Neuronal stem cell (in vitro differentiated cells): ENCODE results near the gene ARL2BP.

Experiments
- DNase-seq: peaks from one replicate; pipeline ENCODE4 v3.0.0-alpha.2; 2013; ENCODE audit warnings: low spot score
- H2AFZ ChIP-seq: one replicate; pipeline ENCODE4 v1.6.1; 2013; ENCODE audit warnings: mild to moderate bottlenecking, low read length, inconsistent platforms
- H2AK5ac ChIP-seq: 2 replicates; pipeline ENCODE4 v1.6.1; 2013; ENCODE audit warnings: low read depth, mild to moderate bottlenecking, inconsistent platforms, low read length, moderate library complexity, mixed read lengths
- H2BK120ac ChIP-seq: 2 replicates; pipeline ENCODE4 v1.6.1; 2013; ENCODE audit warnings: low read depth, mild to moderate bottlenecking, inconsistent platforms, low read length, moderate library complexity, mixed read lengths
- H2BK12ac ChIP-seq: one replicate; pipeline ENCODE4 v1.6.1; 2013; ENCODE audit warnings: low read length, inconsistent platforms
- H2BK15ac ChIP-seq: 2 replicates; pipeline ENCODE4 v1.6.1; 2013; ENCODE audit warnings: mild to moderate bottlenecking, low read length, inconsistent platforms, mixed read lengths
- H2BK5ac ChIP-seq: one replicate; pipeline ENCODE4 v1.6.1; 2013; ENCODE audit warnings: inconsistent platforms, mild to moderate bottlenecking, low read length, moderate library complexity
- H3K14ac ChIP-seq: one replicate; pipeline ENCODE4 v1.6.1; 2013; ENCODE audit warnings: low read length, inconsistent platforms
- H3K18ac ChIP-seq: 2 replicates; pipeline ENCODE4 v1.6.1; 2013; ENCODE audit warnings: low read length, inconsistent platforms
- H3K23ac ChIP-seq: 2 replicates; pipeline ENCODE4 v1.6.1; 2013; ENCODE audit warnings: low read depth, mild to moderate bottlenecking, mixed read lengths, low read length, inconsistent platforms; ENCODE audit not compliant: poor library complexity
- H3K27ac ChIP-seq: replicated peaks from 3 replicates; pipeline ENCODE4 v1.5.1; 2013; ENCODE audit warnings: low read length, inconsistent platforms
- H3K27me3 ChIP-seq, 3 experiments: 2 replicates each; pipeline ENCODE4 v1.6.1; 2013; ENCODE audit warnings: low read length in 3 of 3, mild to moderate bottlenecking in 2 of 3, inconsistent platforms in 1 of 3, low read depth in 1 of 3, mixed read lengths in 1 of 3, moderate library complexity in 1 of 3; ENCODE audit not compliant: control insufficient read depth in 3 of 3, insufficient read depth in 3 of 3
- H3K36me3 ChIP-seq, 2 donors: replicated peaks in 1 of 2; 2 replicates each; pipeline ENCODE4 v1.6.1; 2013; ENCODE audit warnings: low read length in 2 of 2; ENCODE audit not compliant: control insufficient read depth in 2 of 2, insufficient read depth in 2 of 2
- H3K4ac ChIP-seq: 2 replicates; pipeline ENCODE4 v1.6.1; 2013; ENCODE audit warnings: inconsistent platforms, mild to moderate bottlenecking, low read length, moderate library complexity
- H3K4me1 ChIP-seq, 2 donors: 1 replicate in 1 of 2; 2 replicates in 1 of 2; pipeline ENCODE4 v1.6.1; 2013; ENCODE audit warnings: low read length in 2 of 2, low read depth in 1 of 2; ENCODE audit not compliant: control insufficient read depth in 2 of 2, insufficient read depth in 1 of 2
- H3K4me2 ChIP-seq: one replicate; pipeline ENCODE4 v1.6.1; 2013; ENCODE audit warnings: mild to moderate bottlenecking, low read length, inconsistent platforms; ENCODE audit not compliant: insufficient read depth, poor library complexity, severe bottlenecking
- H3K4me3 ChIP-seq, 2 donors: 2 replicates each; pipeline ENCODE4 v1.5.1; 2013; ENCODE audit warnings: low read length in 2 of 2, mild to moderate bottlenecking in 2 of 2, inconsistent platforms in 1 of 2, moderate library complexity in 1 of 2
- H3K79me1 ChIP-seq: one replicate; pipeline ENCODE4 v1.6.1; 2013; ENCODE audit warnings: low read depth, mild to moderate bottlenecking, inconsistent platforms, low read length, moderate library complexity
- H3K9ac ChIP-seq: one replicate; pipeline ENCODE4 v1.6.1; 2013; ENCODE audit warnings: mild to moderate bottlenecking, low read depth, low read length, inconsistent platforms; ENCODE audit not compliant: poor library complexity
- H3K9me3 ChIP-seq, 2 donors: replicated peaks in 1 of 2; 2 replicates each; pipeline versions ENCODE3 to v1.6.1; 2013; ENCODE audit warnings: low read length in 2 of 2, mild to moderate bottlenecking in 2 of 2, inconsistent platforms in 1 of 2, low read depth in 1 of 2, mixed read lengths in 1 of 2, moderate library complexity in 1 of 2; ENCODE audit not compliant: control insufficient read depth in 2 of 2, insufficient read depth in 1 of 2
- H4K8ac ChIP-seq: one replicate; pipeline ENCODE4 v1.6.1; 2013; ENCODE audit warnings: low read depth, mild to moderate bottlenecking, inconsistent platforms, low read length, moderate library complexity
- H4K91ac ChIP-seq: one replicate; pipeline ENCODE4 v1.6.1; 2013; ENCODE audit warnings: low read length, low read depth, mild to moderate bottlenecking, inconsistent platforms; ENCODE audit not compliant: poor library complexity
- WGBS, 2 donors: extraction: QIAGEN DNeasy Blood & Tissue Kit; methylation state at CpG; one replicate each; pipeline ENCODE4 v1.1.7; 2013; ENCODE audit warnings: missing lambda C conversion rate in 2 of 2, mixed read lengths in 1 of 2; ENCODE audit not compliant: insufficient read length in 2 of 2, insufficient replicate concordance in 1 of 2; ENCODE audit errors: extremely low coverage in 2 of 2; 5-methylcytosine and 5-hydroxymethylcytosine counted together

Gene ARL2BP

GRCh38 chr16:57299719-57300386, 54.8 kb downstream of the ARL2BP start:
- Histone ChIP-seq H3K14ac (no peak overlapping the region), H4K8ac (no peak overlapping the region), H2AK5ac (no peak overlapping the region), H3K4me3 (peak overlapping the region; percentile 61 to 83), H2BK15ac (no peak overlapping the region), H3K18ac (no peak overlapping the region), H3K27me3 (peaks cover 0 to 8% (median 0%) of the 10 kb centered on the region in 3 experiments), H3K79me1 (no peaks in the 10 kb centered on the region), H2BK5ac (no peak overlapping the region), H2AFZ (peak overlapping the region; percentile 91), H2BK120ac (no peak overlapping the region), H3K27ac (peak overlapping the region; percentile 76), H2BK12ac (no peak overlapping the region), H3K23ac (no peak overlapping the region), H4K91ac (no peak overlapping the region), H3K4me2 (peak overlapping the region; percentile 35), H3K9me3 (no peaks in the 10 kb centered on the region), H3K36me3 (no peaks in the 10 kb centered on the region), H3K4ac (no peak overlapping the region), H3K9ac (no peak overlapping the region), H3K4me1 (peaks cover 3 to 4% of the 10 kb centered on the region in 2 donors)
- peak; percentile 97 for DNase-seq
- no CpG with 5 or more reads among the region's 35 CpGs for WGBS, 2 donors

DNA sequence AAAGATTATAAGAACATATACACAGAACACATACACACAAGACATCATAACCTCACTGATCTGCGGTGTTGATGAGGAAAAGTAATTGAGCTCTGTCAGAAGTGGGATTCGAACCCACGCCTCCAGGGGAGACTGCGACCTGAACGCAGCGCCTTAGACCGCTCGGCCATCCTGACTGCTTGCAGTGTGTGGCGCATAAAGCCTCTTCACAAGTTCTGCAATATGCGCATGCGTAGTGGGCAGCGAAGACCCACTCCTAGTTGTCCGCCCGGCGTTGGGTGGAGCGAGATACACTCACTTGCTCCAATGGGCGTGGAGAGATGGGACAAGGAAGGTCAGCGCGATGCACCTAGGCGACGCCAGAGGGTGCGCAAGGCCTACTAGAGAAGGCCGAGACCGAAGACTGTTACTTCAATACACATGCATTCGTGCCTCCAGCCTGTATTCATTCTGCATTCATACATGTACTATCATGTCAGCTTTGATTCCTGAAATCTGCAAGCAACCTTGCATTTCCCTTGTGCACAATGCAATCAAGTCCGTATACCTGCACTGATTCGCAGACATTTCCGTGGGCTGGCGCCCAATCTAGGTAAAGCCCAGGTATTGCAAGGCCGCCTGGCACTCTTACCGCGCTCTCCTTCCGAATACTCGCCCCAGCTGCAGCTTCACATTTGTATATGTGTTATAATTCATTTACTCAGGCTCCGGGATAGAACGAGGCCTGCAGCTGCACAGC, 55.5 kb downstream of the ARL2BP start:
- H3K4me2 ChIP-seq = peak overlapping the region; percentile 55
- no peaks in the 10 kb centered on the region for H3K36me3 ChIP-seq
- peak overlapping the region; percentile 63 for H3K18ac ChIP-seq
- H3K4ac ChIP-seq = no peak overlapping the region
- no CpG with 5 or more reads among the region's 36 CpGs for WGBS, 2 donors
- DNase-seq = peak; percentile 100
- H3K4me1 ChIP-seq = peaks cover 3 to 4% of the 10 kb centered on the region in 2 donors
- H2BK5ac ChIP-seq = no peak overlapping the region
- H3K9ac ChIP-seq = no peak overlapping the region
- H3K4me3 ChIP-seq = peak overlapping the region; percentile 61 to 71
- H4K91ac ChIP-seq = no peak overlapping the region
- no peak overlapping the region for H3K27ac ChIP-seq
- no peak overlapping the region for H2AK5ac ChIP-seq
- peaks cover 0 to 8% (median 0%) of the 10 kb centered on the region in 3 experiments for H3K27me3 ChIP-seq
- H2BK15ac ChIP-seq = peak overlapping the region; percentile 82
- no peak overlapping the region for H2BK120ac ChIP-seq
- H3K23ac ChIP-seq = no peak overlapping the region
- H3K14ac ChIP-seq = peak overlapping the region; percentile 49
- H3K79me1 ChIP-seq = no peaks in the 10 kb centered on the region
- peak overlapping the region; percentile 27 for H2BK12ac ChIP-seq
- no peaks in the 10 kb centered on the region for H3K9me3 ChIP-seq
- H2AFZ ChIP-seq = peak overlapping the region; percentile 60
- no peak overlapping the region for H4K8ac ChIP-seq

DNA sequence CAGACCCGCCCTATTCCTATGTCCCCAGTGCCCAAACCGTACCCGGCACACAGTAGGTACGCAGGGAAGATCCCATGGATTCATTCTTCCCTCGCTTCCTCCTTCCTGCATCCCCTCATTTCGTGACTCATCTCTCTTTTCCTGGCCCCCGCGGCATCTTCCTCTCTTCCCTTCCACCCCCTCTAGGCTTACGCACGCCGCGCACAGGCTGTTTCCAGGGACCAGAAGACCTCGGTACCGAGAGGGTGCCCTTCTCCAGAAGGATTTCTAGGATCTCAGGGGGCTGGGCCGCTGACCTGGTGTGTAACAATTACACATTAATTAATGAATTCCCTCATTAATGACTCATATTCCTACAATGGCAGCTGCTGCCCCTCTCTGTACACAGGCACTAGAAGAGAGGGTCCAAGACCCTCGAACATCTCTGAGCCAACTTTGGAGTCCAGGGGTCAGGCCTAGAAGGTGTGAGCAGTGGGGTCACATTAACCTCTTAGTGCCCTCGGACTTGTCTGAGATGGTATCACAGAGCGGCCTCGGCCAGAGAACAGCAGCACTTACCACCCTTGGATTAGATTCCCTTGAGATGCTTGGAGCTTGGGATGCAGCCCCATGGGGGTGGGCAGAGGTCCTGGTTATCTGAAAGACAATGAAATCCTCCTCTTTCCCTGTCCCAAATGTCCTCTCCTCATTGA, 56.2 kb downstream of the ARL2BP start:
- H3K4ac ChIP-seq = no peak overlapping the region
- H2BK15ac ChIP-seq = peak overlapping the region; percentile 82
- no peak overlapping the region for H2BK120ac ChIP-seq
- no peak overlapping the region for H4K8ac ChIP-seq
- no peak overlapping the region for H3K23ac ChIP-seq
- peak overlapping the region; percentile 45 to 71 for H3K4me3 ChIP-seq
- H3K79me1 ChIP-seq = no peaks in the 10 kb centered on the region
- no peak overlapping the region for H2AK5ac ChIP-seq
- H3K14ac ChIP-seq = peak overlapping the region; percentile 49
- H3K18ac ChIP-seq = peak overlapping the region; percentile 63
- no peak overlapping the region for H2BK5ac ChIP-seq
- DNase-seq = no peak
- H3K4me2 ChIP-seq = peak overlapping the region; percentile 55
- peaks cover 0 to 8% (median 0%) of the 10 kb centered on the region in 3 experiments for H3K27me3 ChIP-seq
- H3K36me3 ChIP-seq = no peaks in the 10 kb centered on the region
- WGBS, 2 donors = no CpG with 5 or more reads among the region's 19 CpGs
- H3K4me1 ChIP-seq = peaks cover 3 to 4% of the 10 kb centered on the region in 2 donors
- no peak overlapping the region for H3K9ac ChIP-seq
- no peaks in the 10 kb centered on the region for H3K9me3 ChIP-seq
- peak overlapping the region; percentile 60 for H2AFZ ChIP-seq
- H4K91ac ChIP-seq = no peak overlapping the region
- H3K27ac ChIP-seq = no peak overlapping the region
- peak overlapping the region; percentile 27 for H2BK12ac ChIP-seq
